K562 (cell line): Measurements from ENCODE around the gene FAM114A2. TPM values are rescaled to one million over a fixed set of nuclear protein-coding genes. Genes with fewer than 3 reads are reported as not detected.
A peak's percentile ranks its signal among the peaks of the same experiment; 100 is the strongest.

Experiments used
- ARNT ChIP-seq, 2 experiments: fragments of 450-650 bp; IDR thresholded peaks; 2 replicates each; pipeline ENCODE4 v1.6.1; 2016; ENCODE audit warnings: mild to moderate bottlenecking in 1 of 2
- EP300 ChIP-seq: IDR thresholded peaks from 2 replicates; pipeline ENCODE4 v1.6.1; 2012; ENCODE audit warnings: low read length, improper control_type of control experiment
- JUND ChIP-seq, 2 experiments: IDR thresholded peaks; 2 replicates in 1 of 2; 3 replicates in 1 of 2; pipeline ENCODE4 v1.6.1; 2011; ENCODE audit warnings: borderline replicate concordance in 2 of 2, low read depth in 2 of 2, low read length in 2 of 2, improper control_type of control experiment in 1 of 2, missing biosample characterization in 1 of 2, missing genetic modification characterization in 1 of 2, missing genetic modification reagents in 1 of 2
- PKNOX1 ChIP-seq: fragments of 450-650 bp; IDR thresholded peaks from 2 replicates; pipeline ENCODE4 v1.6.1; 2016
- SOX6 ChIP-seq: fragments of 450-650 bp; IDR thresholded peaks from 2 replicates; pipeline ENCODE4 v1.6.1; 2014; ENCODE audit warnings: mild to moderate bottlenecking
- TAF9B ChIP-seq: fragments of 450-650 bp; IDR thresholded peaks from 2 replicates; pipeline ENCODE4 v1.6.1; 2018; ENCODE audit warnings: mild to moderate bottlenecking; ENCODE audit not compliant: partially characterized antibody
- TCF3 ChIP-seq: sonication (generic); formaldehyde crosslinking; IDR thresholded peaks from 2 replicates; pipeline ENCODE4 v1.4.0; 2020; ENCODE audit warnings: mild to moderate bottlenecking, missing genetic modification reagents
- ZBTB11 ChIP-seq, 3 experiments: fragments of 200-800 bp in 1 of 3; fragments of 250-450 bp in 1 of 3; fragments of 450-650 bp in 1 of 3; sonication (Bioruptor Pico) in 1 of 3; sonication (Bioruptor generic) in 1 of 3; formaldehyde crosslinking in 1 of 3; IDR thresholded peaks; 2 replicates each; pipeline versions ENCODE4 v1.6.1 to v1.8.0; 2016 to 2022; ENCODE audit warnings: mild to moderate bottlenecking in 2 of 3, missing genetic modification characterization in 2 of 3, missing compliant biosample characterization in 1 of 3, moderate library complexity in 1 of 3
- ZKSCAN1 ChIP-seq: fragments of 150-350 bp; IDR thresholded peaks from 2 replicates; pipeline ENCODE4 v1.6.1; 2016; ENCODE audit warnings: low read depth, low read length
- ZKSCAN8 ChIP-seq: fragments of 200-800 bp; sonication (Bioruptor generic); IDR thresholded peaks from 2 replicates; pipeline ENCODE4 v1.6.1; 2016; ENCODE audit warnings: missing genetic modification characterization, missing compliant biosample characterization
- ZNF639 ChIP-seq, 2 experiments: fragments of 200-800 bp in 1 of 2; sonication (Bioruptor generic) in 1 of 2; sonication (generic) in 1 of 2; formaldehyde crosslinking in 1 of 2; IDR thresholded peaks in 1 of 2; conservative IDR thresholded peaks in 1 of 2; 2 replicates each; pipeline versions ENCODE4 v1.5.0 to v1.6.1; 2016 to 2020; ENCODE audit warnings: missing compliant biosample characterization in 1 of 2, missing genetic modification characterization in 1 of 2, missing genetic modification reagents in 1 of 2
- polyA plus RNA-seq, 8 experiments: library from polyadenylated mRNA; depleted of rRNA in 4 of 8; stranded (reverse) in 5 of 8; unstranded in 3 of 8; fragments of >200 nt; fragmentation: Nextera tagmentation in 2 of 8; fragmentation: Illumina TruSeq in 1 of 8; extraction: Ambion mirVana in 2 of 8; extraction: Trizol in 1 of 8; gene quantifications; 2 replicates each; pipeline versions ENCODE4 v1.2.1 to v1.2.3, GENCODE V29; 2011 to 2014; ENCODE audit warnings: inconsistent platforms in 1 of 8, missing spikeins in 1 of 8
- total RNA-seq, 7 experiments: library from RNA; depleted of rRNA in 6 of 7; stranded (reverse); fragments of >200 nt in 6 of 7; fragmentation: Illumina TruSeq in 2 of 7; extraction: Trizol in 2 of 7; gene quantifications; 2 replicates each; pipeline versions ENCODE4 v1.2.1 to v1.2.3, GENCODE V29; 2011 to 2021; ENCODE audit warnings: low replicate concordance in 1 of 7

FAM114A2 gene
- total and polyA plus RNA-seq, 9 of the 15 experiments (the other 6 are each of a cell fraction or from before 2014, with no cell fraction given) = 14.4 to 28.1 (median 21.2) TPM

GRCh38 chr5:153979028-153979783 is 59.5 kb downstream of the FAM114A2 start (continued):
- TF ChIP-seq ZNF639 (CRISPR knock-in tag; conservative IDR thresholded peaks at IDR 0.05 in 1 of 2, IDR thresholded peaks at IDR 0.05 in 1 of 2) (0 out of 4 replicates have a peak, but pooled peaks of 1 of the 2 experiments have one; percentile 31), TAF9B (no peak), ZKSCAN1 (peak; percentile 77; the same call in 1 of the 2 replicates), SOX6 (peak; percentile 43; the same call in 1 of the 2 replicates), JUND (IDR thresholded peaks at IDR 0.05; ENCODE audit: borderline replicate concordance, low read depth, low read length) (no peak), JUND (tag; IDR thresholded peaks at IDR 0.05; ENCODE audit: borderline replicate concordance, low read depth, low read length) (peak; percentile 13; the same call in 1 of the 3 replicates), ARNT (IDR thresholded peaks at IDR 0.05) (no peak), TCF3 (CRISPR knock-in tag) (peak; percentile 54; the same call in 1 of the 2 replicates), ZBTB11 (CRISPR knock-in tag; IDR thresholded peaks at IDR 0.05) (peak in 1 of 3 experiments; percentile 53; a peak in 1 of 6 replicates), ZKSCAN8 (CRISPR knock-in tag) (no peak), PKNOX1 (peak; percentile 59; the same call in 1 of the 2 replicates), EP300 (peak; percentile 44; the same call in 1 of the 2 replicates)
